ENCODE results near the gene C12orf42.

- TF ChIP-seq CTCF (IDR thresholded peaks at IDR 0.05; ENCODE audit: insufficient read depth, low read length) (no peak), POLR2AphosphoS5 (IDR thresholded peaks at IDR 0.05; ENCODE audit: low read depth) (no peak)
Observed at GRCh38 chr12:103268831-103269514, 226.8 kb downstream of the C12orf42 start.
